GM21737 (cell line): ENCODE data around the gene RABGGTB.
"Not testable (repeated sequence)": the region's sequence is repeated elsewhere in the genome, so short reads cannot be mapped to it uniquely, and the experiment has no call there.

Experiments
- ATAC-seq: cut with Tn5 transposase; IDR thresholded peaks from one replicate; pipeline ENCODE4 v1.9.1; 2021; ENCODE audit warnings: mild to moderate bottlenecking, moderate library complexity; ENCODE audit not compliant: unreplicated experiment

RABGGTB gene

DNA sequence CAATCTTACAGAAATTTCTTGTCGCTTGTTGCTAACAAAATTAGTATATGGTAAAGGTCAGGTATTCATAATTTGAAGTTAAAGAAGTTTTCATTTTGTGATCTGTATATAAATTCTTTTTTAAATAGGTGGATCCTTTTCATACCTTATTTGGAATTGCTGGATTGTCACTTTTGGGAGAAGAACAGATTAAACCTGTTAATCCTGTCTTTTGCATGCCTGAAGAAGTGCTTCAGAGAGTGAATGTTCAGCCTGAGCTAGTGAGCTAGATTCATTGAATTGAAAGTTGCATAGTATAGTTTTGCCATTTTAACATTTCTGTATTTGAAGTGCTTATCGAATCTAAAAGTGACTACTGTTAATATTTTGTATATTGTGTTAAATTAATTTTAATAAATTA is 8.3 kb downstream of the RABGGTB start:
- no peak for ATAC-seq

DNA sequence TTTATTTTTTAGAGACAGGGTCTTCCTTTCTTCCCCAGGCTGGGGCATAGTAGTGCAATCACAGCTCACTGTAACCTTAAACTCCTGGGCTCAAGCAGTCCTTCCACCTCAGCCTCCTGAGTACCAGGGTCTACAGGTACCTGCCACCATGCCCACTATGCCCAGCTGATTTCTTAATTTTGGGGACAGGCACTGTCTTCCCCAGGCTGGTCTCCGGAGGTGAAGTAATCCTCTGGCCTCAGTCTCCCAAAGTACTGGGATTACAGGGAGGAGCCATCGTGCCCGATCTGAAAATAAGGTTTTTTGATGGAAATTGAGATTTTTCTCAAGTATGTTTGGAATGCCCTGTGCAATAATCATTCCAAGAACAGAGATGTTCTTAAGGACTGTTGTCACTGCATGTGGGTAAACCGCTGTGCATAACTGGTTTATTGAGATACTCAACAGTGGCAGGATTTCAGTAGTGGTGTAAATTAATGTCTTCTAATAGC is 9.7 kb downstream of the RABGGTB start:
- ATAC-seq: no peak

DNA sequence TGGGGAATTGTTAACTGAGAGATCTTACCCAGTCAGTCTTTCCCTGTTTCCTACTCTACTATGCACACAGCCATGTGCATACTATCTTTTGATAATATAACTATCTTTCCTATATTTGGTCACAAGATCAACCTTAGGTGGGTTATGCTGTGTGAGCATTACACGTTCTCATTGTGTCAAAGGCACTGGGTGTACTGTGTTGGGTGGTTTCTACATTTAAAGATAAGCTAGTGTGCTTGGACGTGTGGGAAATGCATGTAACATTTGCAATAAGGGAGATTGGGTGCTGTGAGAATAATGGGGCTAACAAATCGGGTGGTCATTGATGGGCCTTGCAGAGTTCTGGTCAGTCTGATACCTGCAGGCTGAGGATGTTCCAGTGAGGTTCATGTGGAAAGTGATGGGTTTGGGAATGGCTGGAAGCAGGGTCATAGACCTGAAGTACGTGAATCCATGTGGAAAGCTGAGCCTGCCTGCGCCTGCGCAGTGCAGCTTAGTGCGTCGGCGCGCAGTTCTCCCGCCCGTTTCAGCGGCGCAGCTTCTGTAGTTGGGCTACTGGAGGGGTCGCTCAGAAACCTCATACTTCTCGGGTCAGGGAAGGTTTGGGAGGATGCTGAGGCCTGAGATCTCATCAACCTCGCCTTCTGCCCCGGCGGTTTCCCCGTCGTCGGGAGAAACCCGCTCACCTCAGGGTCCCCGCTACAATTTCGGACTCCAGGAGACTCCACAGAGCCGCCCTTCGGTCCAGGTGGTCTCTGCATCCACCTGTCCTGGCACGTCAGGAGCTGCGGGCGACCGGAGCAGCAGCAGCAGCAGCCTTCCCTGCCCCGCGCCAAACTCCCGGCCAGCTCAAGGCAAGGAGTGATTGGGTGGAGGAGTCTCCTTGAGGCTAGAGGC is 10.6 kb downstream of the RABGGTB start, which contains the start of gene MSH4:
MSH4 (plus strand) TSS at position 507 of the 897 bp plus-strand sequence; CDS start at position 611, 104 bp downstream.
- no peak for ATAC-seq

DNA sequence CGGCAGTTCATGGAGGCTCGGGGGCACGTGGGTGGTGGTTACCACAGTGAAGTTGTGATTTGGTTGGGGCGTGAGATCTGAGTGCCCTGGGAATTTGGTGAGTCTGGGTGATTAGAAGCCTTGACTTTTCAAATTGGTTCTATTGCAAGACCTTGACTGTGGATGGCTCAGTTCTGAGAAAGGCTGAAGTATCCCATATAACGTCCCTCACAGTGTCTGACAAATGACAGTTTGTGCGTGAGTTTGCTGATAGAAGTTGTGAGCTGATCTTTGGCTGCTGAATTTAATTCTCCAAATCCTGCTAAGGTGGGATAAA is 11.2 kb downstream of the RABGGTB start:
- no peak for ATAC-seq

DNA sequence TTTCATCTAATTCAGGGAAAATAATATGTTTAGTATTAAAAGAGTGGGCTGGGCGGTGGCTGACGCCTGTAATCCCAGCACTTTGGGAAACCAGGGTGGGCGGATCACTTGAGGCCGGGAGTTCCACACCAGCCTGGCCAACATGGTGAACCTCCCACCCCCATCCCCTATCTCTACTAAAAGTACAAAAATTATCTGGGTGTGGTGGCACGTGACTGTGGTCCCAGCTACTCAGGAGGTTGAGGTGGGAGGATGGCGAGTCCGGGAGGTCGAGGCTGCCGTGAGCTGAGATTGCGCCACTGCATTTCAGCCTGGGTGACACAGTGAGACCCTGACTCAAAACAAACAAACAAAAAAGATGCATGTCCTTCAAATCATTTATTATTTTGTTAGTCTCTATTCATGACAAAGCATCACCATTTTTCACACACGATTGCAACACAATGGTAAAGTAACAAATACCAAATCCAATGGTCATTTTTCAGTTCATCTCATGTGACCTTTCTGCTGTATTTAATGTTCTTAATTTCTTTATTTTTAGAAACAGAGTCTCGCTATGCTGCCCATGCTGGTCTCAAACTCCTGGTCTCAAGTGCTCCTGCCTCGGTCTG is 11.7 kb downstream of the RABGGTB start:
- ATAC-seq: no peak

DNA sequence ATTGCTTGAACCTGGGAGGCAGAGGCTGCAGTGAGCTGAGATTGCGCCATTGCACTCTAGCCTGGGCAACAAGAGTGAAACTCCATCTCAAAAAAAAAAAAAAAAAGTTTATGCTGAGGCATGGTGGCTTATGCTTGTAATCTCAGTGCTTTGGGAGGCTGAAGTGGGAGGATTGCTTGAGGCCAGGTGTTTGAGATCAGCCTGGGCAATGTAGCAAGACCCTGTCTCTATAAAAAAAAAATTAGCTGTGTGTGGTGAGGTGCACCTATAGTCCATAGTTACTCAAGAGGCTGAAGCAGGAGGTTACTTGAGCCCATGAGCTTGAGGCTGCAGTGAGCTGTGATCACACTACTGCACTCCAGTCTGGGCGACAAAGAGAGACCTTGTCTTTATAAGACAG is 15.4 kb downstream of the RABGGTB start:
- ATAC-seq: not testable (repeated sequence)

DNA sequence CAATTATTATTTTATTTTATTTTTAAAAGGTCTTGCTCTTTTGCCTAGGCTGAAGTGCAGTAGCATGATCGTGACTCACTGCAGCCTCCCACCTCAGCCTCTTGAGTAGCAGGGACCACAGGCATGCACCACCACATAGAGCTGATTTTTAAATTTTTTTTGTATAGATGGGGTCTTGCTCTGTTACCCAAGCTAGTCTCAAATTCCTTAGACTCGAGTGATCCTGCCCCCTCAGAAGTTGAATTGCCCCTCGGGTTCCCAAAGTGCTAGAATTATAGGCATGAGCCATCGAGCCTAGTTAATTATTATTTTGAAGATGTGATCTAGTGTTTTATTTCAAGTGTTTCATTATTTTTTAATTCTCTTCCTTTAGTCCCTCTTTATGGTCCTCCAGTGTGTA is 22.9 kb downstream of the RABGGTB start:
- no peak for ATAC-seq

DNA sequence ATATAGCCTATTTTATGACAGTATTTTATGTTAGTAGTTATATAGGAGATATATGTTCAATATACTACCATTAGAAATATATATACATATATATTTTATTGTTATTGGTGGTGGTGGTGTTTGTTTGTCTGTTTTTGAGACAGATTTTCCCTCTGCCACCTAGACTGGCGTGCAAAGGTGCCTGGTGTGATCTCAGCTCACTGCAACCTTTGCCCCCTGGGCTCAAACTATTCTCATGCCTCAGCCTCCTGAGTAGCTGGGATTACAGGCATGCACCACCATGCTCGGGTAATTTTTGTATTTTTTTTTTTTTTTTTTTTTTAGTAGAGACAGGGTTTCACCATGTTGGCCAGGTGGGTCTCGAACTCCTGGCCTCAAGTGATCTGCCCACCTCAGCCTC is 24.1 kb downstream of the RABGGTB start:
- ATAC-seq: not testable (repeated sequence)

DNA sequence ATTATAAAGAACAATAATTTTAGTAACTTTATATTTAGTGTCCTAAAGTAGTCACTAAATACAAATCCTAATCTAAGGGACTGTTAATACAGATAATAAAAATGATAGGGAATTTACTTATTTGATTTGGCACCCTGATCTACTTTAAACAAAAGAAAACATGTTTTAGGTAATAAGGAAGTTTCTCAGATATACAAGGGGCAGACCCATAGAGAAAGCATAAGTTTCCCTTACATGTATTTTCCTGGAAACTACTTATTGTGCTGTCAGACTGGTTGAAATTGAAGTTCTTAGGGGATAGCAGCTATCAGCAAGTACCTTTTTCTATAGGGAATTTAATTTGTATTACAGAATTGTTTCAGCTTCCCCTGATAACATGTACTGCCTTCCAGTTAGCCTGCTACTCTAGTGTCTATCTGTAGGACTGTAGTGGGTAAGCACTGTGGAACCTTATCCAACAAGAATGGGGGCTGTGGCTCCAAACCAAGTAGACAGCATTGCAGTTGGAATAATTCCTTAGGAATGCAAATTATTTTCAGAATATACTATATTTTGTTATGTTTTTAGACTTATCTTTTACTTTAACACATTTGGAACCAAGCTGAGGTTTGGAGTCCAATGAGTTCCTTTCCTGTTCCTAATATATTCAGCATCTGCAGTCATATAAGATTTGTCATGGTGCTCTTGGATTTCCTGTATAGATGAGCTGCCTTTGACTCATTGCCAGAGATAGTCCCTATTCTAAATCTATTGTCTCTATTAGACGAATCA is 25.3 kb downstream of the RABGGTB start:
- ATAC-seq: no peak

DNA sequence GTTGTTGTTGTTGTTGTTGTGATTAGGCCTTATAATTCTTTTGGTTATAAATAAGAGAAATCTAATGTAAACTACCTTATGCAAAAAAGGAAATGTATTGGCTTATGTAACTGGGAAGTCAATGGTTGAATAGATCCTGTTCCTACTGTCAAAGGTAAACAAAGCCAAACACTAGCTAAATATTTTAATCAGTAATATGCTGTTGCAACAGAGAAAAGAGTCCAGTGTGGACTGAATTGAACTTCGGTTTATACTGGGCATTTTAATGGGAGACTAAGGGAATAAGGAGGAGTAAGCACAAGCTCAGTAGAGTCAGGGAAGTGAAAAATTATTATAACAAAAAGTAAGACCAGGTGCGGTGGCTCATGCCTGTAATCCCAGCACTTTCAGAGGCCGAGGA is 26.0 kb downstream of the RABGGTB start:
- ATAC-seq: no peak

DNA sequence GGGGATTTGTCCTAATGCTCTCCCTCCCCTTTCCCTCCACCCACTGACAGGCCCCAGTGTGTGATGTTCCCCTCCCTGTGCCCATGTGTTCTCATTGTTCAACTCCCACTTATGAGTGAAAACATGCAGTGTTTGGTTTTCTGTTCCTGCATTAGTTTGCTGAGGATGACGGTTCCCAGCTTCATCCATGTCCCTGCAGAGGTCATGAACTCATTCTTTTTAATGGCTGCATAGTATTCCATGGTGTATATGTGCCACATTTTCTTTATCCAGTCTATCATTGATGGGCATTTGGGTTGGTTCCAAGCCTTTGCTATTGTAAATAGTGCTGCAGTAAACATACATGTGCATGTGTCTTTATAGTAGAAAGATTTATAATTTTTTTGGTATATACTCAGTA is 37.5 kb downstream of the RABGGTB start:
- not testable (repeated sequence) for ATAC-seq

DNA sequence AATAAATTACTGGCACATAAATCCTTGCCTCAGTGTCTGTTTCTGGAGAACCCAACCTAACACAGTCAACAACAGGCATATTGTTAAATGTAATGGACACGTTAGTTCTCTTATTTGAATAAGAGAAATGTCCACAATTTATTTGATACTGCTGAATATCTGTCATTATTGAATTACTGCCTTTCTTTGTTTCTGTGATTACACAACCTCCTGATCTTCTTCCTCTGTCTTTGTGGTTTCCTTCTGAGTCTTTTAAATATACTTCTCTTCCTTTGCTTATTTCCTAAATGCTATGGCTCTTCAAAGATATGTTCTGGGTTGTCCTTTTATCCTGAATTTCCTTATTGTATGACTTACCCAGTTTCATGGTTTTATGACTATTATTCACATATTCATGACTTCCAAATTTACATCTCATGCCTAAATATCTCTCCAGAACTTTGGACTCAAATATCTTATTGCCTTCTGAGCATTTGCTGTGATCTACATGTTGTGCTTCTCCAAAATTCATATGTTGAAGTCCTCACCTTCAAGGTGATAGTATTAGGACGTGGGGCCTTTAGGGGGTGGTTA is 50.6 kb downstream of the RABGGTB start:
- no peak for ATAC-seq

DNA sequence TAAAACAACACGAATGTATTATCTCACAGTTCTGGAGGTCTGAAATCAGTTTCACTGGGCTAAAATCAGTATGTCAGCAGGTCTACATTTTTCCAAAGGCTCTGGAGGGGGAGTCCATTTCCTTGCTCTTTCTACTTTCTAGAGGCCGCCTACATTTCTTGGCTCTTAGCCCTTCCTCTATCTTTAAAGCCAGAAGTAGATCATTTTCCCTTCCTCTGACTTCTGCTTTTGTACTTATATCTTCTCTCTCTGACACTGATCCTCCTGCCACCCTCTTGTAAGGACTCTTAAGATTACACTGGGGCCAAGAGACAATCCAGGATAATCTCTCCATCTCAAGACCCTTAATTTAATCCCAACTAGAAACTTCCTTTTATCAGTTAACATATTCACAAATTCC is 52.0 kb downstream of the RABGGTB start:
- no peak for ATAC-seq

DNA sequence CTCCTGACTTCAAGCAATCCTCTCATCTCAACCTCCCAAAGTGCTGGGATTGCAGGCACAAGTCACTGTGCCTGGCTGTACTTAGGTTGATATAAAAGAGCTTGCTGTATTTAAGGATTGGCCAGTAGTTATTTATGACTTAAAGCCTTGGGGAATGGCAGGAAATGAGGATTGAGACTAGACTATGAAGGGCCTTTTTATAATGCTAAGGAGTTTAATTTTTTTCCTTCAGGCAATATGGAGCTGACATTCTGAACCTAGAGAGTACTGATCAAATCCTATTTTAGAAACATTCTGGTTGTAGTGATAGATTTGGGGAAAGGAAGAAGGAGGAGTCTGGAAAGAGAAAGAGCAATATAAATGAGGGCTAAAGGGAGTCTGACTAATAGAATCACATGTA is 55.4 kb downstream of the RABGGTB start:
- ATAC-seq: no peak
